Effector memory CD4-positive, alpha-beta T cell (primary cell): ENCODE measurements around the gene PDGFA.

Experiments used
- DNase-seq, 3 donors: peaks; one replicate each; pipeline ENCODE4 v3.0.0-alpha.2; 2020
- H3K27ac ChIP-seq: 2 replicates; pipeline ENCODE4 v1.7.0; 2013; ENCODE audit warnings: mild to moderate bottlenecking, low read length, moderate library complexity; ENCODE audit not compliant: insufficient read depth, poor library complexity, severe bottlenecking
- H3K27me3 ChIP-seq: replicated peaks from 2 replicates; pipeline ENCODE4 v1.7.0; 2013; ENCODE audit warnings: mild to moderate bottlenecking, low read length; ENCODE audit not compliant: insufficient read depth, control insufficient read depth, poor library complexity, severe bottlenecking
- H3K36me3 ChIP-seq: 2 replicates; pipeline ENCODE4 v1.7.0; 2013; ENCODE audit warnings: mild to moderate bottlenecking, low read length, moderate library complexity; ENCODE audit not compliant: control insufficient read depth, insufficient read depth
- H3K4me1 ChIP-seq: 2 replicates; pipeline ENCODE4 v1.7.0; 2013; ENCODE audit warnings: low read length, mild to moderate bottlenecking; ENCODE audit not compliant: control insufficient read depth, insufficient read depth, poor library complexity, severe bottlenecking
- H3K4me3 ChIP-seq: 2 replicates; pipeline ENCODE4 v1.7.0; 2013; ENCODE audit warnings: low read length, low read depth, mild to moderate bottlenecking; ENCODE audit not compliant: insufficient read depth, poor library complexity, severe bottlenecking
- H3K9me3 ChIP-seq: 2 replicates; pipeline ENCODE4 v1.7.0; 2013; ENCODE audit warnings: mild to moderate bottlenecking, low read length, moderate library complexity; ENCODE audit not compliant: control insufficient read depth

The PDGFA gene

DNA sequence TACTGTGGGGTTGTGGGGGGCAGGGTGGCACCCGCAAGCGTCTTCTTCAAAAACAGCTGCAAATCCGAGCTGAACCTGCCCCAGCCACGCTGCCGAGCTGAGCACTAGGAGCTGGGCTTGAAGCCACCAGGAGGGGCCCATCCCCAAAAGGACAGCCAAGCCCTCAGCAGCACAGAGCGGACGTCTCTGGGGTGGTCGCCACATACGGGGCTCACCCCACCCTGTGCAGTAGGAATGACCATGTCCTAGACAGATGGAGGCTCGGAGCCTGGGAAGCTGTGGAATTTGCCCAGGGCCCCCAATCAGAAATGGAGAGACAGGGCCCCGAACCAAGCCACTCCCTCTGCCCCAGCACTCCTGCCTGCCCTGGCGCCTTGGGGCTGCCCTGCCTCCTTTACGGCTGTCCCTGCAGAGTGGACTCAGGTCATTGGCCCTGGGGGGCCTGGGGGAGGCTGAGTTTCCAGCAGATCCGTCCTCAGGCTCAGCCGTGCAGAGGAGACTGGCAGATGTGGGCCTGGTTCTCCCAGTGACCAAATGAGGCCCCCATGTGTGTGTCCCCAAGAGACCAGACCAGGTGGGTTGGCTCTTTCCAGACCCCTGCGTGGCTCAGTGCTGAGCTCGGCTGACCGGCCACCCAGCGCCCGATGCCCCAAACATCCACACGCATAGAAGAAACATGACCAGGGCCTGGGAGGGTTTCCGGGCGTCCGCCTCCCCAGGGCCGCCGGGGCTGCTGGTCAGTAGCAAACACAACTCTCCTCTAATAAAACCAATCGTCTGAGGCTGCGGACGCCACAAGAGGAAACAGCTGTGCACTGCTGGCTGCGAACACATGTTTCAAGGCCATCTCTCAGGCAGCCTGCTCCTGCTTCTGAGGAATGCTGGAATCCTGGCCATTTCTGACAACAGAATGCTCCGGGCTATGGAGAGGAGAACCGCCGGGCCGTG lies 54.9 kb downstream of the PDGFA start:
- DNase-seq, result no peak
- no peak overlapping the region for H3K4me3 ChIP-seq
- H3K9me3 ChIP-seq, result no peaks in the 10 kb centered on the region
- no peaks in the 10 kb centered on the region for H3K4me1 ChIP-seq
- no peaks in the 10 kb centered on the region for H3K36me3 ChIP-seq
- H3K27ac ChIP-seq, result no peak overlapping the region
- H3K27me3 ChIP-seq, result no peaks in the 10 kb centered on the region

DNA sequence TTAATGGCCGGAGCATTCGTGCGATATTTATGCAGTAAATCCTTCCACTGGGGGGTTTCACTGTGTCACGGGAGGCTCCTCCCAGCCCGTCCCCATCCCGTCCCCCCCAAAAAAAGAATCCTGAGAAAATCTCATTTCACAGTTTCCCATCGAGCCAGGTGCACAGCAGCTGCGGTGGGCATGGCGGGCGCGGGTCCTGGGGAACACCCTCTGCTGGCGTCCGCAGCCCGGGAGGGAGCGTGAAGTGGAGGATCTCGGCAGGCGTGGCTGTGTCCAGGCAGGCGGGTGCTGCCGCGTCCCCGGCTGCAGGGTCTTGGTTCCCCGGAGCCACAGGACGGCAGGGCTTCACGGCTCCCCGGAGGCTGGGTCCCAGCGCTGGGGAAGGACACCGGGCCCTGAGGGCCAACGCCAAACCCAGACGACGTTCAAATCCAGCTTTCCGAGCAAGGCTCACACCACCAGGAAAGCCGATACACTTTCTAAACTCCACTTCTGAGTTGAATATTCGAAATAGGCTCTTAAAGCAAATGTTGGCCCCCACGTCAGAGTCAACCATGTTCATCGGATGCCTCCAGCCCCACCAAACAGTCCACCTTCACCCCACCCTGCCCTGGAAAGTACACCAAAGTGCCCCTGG lies 55.7 kb downstream of the PDGFA start:
- Histone ChIP-seq H3K4me1 (no peaks in the 10 kb centered on the region), H3K27ac (no peak overlapping the region)
- no peak for DNase-seq

DNA sequence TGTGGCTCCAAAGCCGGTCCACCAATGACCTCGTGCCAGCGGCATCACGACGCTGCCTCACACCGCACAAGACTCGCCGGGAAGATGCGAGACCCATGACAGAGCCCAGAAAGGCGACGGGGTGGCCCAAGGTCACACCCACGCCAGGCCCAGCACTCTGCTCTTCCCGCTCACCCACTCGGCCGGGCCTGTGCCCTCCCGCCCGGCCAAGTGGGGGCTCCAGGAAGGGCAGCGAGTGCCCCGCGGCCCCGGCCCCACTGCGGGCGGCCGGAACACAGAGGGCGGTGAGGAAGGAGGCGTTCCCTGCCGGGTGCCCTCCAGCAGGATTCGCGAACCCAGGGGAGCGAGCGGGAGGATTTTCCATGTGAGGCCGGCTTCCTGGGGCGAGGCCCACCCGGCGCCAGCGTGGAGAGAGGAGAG lies 56.3 kb downstream of the PDGFA start:
- Histone ChIP-seq H3K27ac (no peak overlapping the region), H3K4me1 (no peaks in the 10 kb centered on the region), H3K36me3 (no peaks in the 10 kb centered on the region), H3K9me3 (no peaks in the 10 kb centered on the region), H3K27me3 (no peaks in the 10 kb centered on the region), H3K4me3 (no peak overlapping the region)
- no peak for DNase-seq

More for the DNA sequence above, 55.7 kb downstream of the PDGFA start:
- H3K27me3 ChIP-seq, result no peaks in the 10 kb centered on the region
- H3K4me3 ChIP-seq, result no peak overlapping the region
- H3K36me3 ChIP-seq, result no peaks in the 10 kb centered on the region
- no peaks in the 10 kb centered on the region for H3K9me3 ChIP-seq

DNA sequence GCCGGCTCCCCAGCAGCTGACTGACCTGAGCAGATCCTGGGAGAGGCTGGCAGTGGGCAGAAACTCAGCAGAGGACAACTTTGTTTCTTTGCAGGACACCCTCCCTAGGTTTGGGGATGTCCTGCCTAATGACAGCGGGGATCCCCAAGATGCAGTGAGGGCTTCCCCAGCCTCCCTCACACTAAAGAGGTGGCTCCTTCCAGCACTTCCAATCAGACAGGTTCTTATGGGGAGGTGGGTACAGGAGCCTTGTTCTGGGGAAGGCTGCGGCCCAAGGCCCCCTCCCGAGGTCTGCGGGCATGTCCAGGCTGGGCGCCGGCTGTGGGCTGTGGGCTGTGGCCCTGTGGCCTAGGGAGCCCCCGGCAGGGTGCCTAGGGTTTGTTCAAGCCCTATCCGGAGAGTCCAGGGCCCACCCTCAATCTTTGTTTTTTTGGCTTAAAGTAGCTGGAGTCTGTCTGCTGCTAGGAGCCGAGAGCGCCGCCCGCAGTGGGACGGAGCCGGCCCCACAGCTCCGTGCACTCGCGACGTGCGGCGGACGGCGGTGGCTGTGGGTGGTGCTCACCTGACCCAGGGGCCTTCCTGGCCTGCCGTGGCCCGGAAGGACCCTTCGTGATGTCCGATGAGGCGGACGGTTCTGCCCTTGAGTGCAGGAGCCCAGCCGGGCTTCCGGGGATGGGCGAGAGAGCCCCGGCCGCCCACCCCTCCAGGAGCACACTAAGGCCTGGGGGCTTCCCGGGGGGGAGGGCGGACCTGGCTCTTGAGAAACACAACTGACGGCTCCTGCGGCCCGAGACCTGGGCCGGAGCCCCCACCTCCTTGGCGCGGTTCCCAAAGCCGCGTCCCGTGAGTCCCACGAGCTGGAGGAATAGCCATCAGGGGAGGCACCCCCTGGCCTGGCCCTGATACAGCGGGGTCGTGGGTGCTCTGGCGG lies 57.2 kb downstream of the PDGFA start:
- Histone ChIP-seq H3K4me3 (no peak overlapping the region), H3K27ac (no peak overlapping the region), H3K9me3 (no peaks in the 10 kb centered on the region), H3K36me3 (no peaks in the 10 kb centered on the region), H3K4me1 (no peaks in the 10 kb centered on the region), H3K27me3 (no peaks in the 10 kb centered on the region)
- DNase-seq, result no peak

DNA sequence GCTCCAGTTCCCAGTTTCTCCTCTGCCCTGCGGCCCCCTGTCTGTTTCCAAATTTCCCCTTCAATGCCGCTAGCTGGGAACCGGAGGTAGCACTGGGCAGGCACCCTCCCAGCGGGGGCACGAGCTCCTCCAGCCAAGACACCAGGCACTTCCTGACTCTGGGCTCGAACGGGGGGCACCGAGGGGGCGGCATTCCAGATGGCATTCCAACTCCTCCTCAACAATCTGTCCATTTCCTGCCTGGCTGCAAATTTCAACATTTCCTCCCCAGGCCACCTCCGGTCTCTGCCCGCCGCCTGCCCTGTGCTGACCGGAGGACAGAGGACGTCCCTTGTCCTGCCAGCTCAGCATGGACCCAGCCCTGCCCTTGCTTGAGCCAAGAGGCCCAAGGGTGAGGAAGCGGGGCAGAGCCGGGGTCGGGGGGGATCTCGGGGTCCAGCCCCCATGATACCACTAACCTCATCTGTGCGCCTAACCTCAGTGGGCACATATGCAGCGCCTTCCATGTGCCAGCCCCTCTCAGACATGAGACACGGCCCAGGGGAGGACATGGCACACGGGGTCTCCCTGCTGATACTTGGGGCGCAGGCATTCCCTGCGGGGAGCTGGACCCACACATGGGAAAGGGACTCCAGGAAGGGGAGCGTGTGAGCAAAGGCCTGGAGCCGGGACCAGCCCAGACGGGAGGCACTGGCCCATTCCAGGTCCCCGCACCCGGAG lies 58.0 kb downstream of the PDGFA start:
- DNase-seq, result no peak
- no peak overlapping the region for H3K4me3 ChIP-seq
- H3K36me3 ChIP-seq, result no peaks in the 10 kb centered on the region
- H3K9me3 ChIP-seq, result no peaks in the 10 kb centered on the region
- no peak overlapping the region for H3K27ac ChIP-seq
- no peaks in the 10 kb centered on the region for H3K27me3 ChIP-seq
- H3K4me1 ChIP-seq, result no peaks in the 10 kb centered on the region

DNA sequence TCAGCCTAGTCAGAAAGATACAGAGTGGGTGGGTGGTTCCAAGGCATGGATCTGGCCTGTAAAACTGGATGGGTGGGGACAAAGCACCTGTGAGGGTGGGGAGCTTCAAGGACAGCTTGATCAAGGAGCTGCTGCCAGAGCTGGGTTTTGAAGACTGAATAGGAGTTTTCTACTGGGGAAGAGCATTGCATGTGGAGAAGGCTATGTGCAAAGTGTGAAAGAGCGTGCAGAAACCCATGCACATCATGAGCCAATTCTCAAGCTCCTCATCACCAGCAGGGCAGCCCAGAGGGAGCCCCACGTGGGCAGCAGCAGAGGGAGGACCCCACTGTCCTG lies 58.6 kb downstream of the PDGFA start:
- H3K9me3 ChIP-seq, result no peaks in the 10 kb centered on the region
- DNase-seq, result no peak
- H3K36me3 ChIP-seq, result no peaks in the 10 kb centered on the region
- no peaks in the 10 kb centered on the region for H3K27me3 ChIP-seq
- no peak overlapping the region for H3K4me3 ChIP-seq
- H3K27ac ChIP-seq, result no peak overlapping the region
- no peaks in the 10 kb centered on the region for H3K4me1 ChIP-seq

DNA sequence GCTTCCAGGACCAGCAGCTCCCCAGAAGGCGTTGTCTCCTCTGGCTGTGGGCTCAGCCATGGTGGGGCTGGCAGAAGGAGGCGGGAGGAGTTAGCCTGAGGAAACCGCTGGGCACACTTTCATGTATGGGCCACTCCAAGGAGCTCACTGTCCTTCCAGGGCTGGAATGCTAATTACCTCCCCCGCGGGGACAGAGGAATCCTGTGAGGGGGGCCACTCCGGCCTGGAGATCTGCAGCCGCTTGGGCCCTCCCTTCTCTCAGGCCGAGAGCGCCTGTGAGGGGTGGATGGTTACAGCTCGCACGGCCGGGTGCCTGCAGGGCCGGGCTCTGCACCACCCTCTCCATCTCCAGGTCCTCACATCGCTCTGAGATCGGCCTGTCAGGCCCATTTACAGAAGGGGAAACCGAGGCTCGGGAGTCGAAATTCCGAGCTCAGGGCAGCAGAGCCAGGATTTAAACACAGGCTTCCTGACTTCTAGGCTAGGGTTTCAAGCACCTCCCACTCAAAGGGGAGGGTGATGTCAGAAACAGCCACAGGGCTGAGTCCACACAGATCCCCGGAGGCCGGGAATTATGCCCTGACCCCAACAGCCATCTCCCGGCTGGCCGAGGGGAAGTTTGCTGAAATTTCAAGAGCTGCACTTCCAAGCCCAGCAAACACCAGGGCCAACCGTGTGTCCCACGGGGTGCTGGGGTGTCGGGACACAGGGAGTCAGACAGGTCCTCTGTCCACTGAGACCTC lies 59.1 kb downstream of the PDGFA start:
- Histone ChIP-seq H3K4me1 (no peaks in the 10 kb centered on the region), H3K9me3 (no peaks in the 10 kb centered on the region), H3K27ac (no peak overlapping the region), H3K36me3 (no peaks in the 10 kb centered on the region), H3K27me3 (no peaks in the 10 kb centered on the region), H3K4me3 (no peak overlapping the region)
- DNase-seq, result no peak

DNA sequence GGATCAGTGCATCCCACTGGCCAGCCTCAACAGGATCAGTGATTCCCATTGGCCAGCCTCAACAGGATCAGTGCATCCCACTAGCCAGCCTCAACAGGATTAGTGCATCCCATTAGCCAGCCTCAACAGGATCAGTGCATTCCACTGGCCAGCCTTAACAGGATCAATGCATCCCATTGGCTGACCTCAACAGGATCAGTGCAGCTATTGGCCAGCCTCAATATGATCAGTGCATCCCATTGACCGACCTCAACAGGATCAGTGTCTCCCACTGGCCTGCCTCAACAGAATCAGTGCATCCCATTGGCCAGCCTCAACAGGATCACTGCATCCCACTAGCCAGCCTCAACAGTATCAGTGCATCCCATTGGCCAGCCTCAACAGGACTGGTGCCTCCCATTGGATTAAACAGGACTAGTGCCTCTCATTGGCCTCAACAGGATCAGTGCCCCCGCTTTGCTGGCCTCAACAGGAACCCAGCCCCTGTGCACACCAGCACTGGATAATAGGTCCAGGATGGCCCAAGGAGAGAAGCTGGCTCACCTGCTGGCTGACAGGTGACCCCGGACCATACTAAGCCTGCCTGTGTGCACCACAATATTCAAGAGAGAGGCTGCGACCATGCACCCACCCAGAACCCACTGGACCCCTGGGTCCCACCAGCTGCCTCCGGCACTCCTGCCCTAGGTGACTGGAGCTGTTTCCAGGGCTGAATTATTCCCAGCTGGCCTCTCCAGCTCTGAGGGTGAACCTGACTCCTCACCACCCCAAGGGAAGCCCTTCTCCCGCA lies 59.9 kb downstream of the PDGFA start:
- no peak overlapping the region for H3K27ac ChIP-seq
- no peak for DNase-seq

More for the DNA sequence above, 59.9 kb downstream of the PDGFA start:
- H3K4me1 ChIP-seq, result no peaks in the 10 kb centered on the region
- H3K9me3 ChIP-seq, result no peaks in the 10 kb centered on the region
- no peak overlapping the region for H3K4me3 ChIP-seq
- no peaks in the 10 kb centered on the region for H3K36me3 ChIP-seq
- no peaks in the 10 kb centered on the region for H3K27me3 ChIP-seq
